KMS-11 (cell line): ENCODE measurements around the gene EMC1.

Source experiments
- H2AFZ ChIP-seq: fragments of 200-600 bp; sonication (generic); 2 replicates; pipeline ENCODE4 v1.6.1; 2016; ENCODE audit warnings: antibody characterized with exemption, mixed run types, low read depth
- H3K27ac ChIP-seq: fragments of 200-600 bp; sonication (generic); 2 replicates; pipeline ENCODE4 v1.6.1; 2016; ENCODE audit warnings: mild to moderate bottlenecking, mixed run types
- H3K27me3 ChIP-seq: fragments of 200-600 bp; sonication (generic); 2 replicates; pipeline ENCODE4 v1.6.1; 2017; ENCODE audit warnings: mild to moderate bottlenecking, low read depth, mixed run types, moderate library complexity; ENCODE audit not compliant: insufficient read depth
- H3K36me3 ChIP-seq: fragments of 200-600 bp; sonication (generic); 2 replicates; pipeline ENCODE4 v1.6.1; 2017; ENCODE audit warnings: mild to moderate bottlenecking, mixed run types; ENCODE audit not compliant: insufficient read depth
- H3K4me1 ChIP-seq: fragments of 200-600 bp; sonication (generic); 2 replicates; pipeline ENCODE4 v1.6.1; 2016; ENCODE audit warnings: mild to moderate bottlenecking, low read depth, mixed run types; ENCODE audit not compliant: poor library complexity, severe bottlenecking
- H3K4me2 ChIP-seq: fragments of 200-600 bp; sonication (generic); 2 replicates; pipeline ENCODE4 v1.7.0; 2016; ENCODE audit warnings: mild to moderate bottlenecking, mixed run types
- H3K4me3 ChIP-seq: fragments of 200-600 bp; sonication (generic); IDR thresholded peaks from 2 replicates; pipeline ENCODE4 v1.6.1; 2017; ENCODE audit warnings: low read depth, low read length, mixed read lengths; ENCODE audit not compliant: insufficient read depth
- H3K79me2 ChIP-seq: fragments of 200-600 bp; sonication (generic); 2 replicates; pipeline ENCODE4 v1.6.1; 2016; ENCODE audit warnings: low read depth, mixed run types; ENCODE audit not compliant: insufficient read depth
- H3K9ac ChIP-seq: fragments of 200-600 bp; sonication (generic); 2 replicates; pipeline ENCODE4 v1.6.1; 2016; ENCODE audit warnings: mild to moderate bottlenecking, mixed run types
- H4K20me1 ChIP-seq: fragments of 200-600 bp; sonication (generic); 2 replicates; pipeline ENCODE4 v1.6.1; 2016; ENCODE audit warnings: mild to moderate bottlenecking, mixed run types; ENCODE audit not compliant: insufficient read depth
- TF ChIP-seq, protein P1 (sequence below): fragments of 200-600 bp; sonication (generic); conservative IDR thresholded peaks from 2 replicates; pipeline ENCODE4 v1.6.1; 2017; ENCODE audit warnings: low read depth, mild to moderate bottlenecking, antibody characterized with exemption, low read length, moderate library complexity, mixed read lengths

EMC1 gene

DNA sequence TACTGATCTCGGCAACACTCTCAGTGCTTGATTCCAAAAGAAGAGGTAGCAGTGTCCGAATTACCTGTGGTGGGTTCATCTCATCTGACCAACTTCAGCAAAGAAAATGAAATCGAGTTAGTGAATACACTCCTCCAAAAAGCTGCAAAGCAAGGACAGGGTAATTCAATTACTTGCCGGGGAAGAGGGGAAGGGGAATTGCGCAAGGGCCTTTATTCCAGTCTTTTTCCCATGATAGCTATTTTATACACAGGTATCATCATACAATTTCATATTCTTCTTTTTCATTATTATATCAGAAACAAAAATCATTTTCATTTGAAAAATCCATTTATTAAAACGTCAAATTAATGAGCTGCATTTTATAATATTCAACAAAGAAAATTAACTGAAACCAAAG, 84.2 kb downstream of the EMC1 start:
- Histone ChIP-seq H3K79me2 (no peaks in the 10 kb centered on the region), H3K9ac (no peak overlapping the region), H3K4me3 (no peak overlapping the region), H3K27me3 (no peaks in the 10 kb centered on the region), H4K20me1 (no peaks in the 10 kb centered on the region), H2AFZ (no peak overlapping the region), H3K27ac (no peak overlapping the region), H3K36me3 (peaks cover 12% of the 10 kb centered on the region; the same call in 1 of the 2 replicates), H3K4me1 (peaks cover 5% of the 10 kb centered on the region), H3K4me2 (no peak overlapping the region)
- TF ChIP-seq, protein P1, sequence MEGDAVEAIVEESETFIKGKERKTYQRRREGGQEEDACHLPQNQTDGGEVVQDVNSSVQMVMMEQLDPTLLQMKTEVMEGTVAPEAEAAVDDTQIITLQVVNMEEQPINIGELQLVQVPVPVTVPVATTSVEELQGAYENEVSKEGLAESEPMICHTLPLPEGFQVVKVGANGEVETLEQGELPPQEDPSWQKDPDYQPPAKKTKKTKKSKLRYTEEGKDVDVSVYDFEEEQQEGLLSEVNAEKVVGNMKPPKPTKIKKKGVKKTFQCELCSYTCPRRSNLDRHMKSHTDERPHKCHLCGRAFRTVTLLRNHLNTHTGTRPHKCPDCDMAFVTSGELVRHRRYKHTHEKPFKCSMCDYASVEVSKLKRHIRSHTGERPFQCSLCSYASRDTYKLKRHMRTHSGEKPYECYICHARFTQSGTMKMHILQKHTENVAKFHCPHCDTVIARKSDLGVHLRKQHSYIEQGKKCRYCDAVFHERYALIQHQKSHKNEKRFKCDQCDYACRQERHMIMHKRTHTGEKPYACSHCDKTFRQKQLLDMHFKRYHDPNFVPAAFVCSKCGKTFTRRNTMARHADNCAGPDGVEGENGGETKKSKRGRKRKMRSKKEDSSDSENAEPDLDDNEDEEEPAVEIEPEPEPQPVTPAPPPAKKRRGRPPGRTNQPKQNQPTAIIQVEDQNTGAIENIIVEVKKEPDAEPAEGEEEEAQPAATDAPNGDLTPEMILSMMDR: no peak

DNA sequence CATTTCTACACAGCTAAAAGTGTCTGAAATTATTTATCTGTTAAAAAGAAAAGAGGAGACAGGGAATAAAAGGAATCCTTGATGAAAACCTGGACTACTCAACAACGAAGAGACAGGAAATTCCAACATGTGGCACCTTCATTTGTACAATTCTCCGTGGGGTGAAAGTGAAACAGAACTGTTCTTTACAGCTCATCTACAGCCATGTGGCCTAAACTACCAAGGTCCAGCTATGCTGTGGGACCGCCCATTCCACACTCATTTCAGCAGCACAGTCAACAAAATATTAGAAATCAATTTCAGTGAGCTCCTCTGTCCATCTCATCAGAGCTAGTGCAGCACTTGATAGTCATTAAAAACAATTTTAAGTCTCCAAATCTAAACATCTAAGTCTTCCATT, 85.3 kb downstream of the EMC1 start:
- peaks cover 12% of the 10 kb centered on the region; the same call in 1 of the 2 replicates for H3K36me3 ChIP-seq
- TF ChIP-seq, protein P1: no peak
- peaks cover 5% of the 10 kb centered on the region for H3K4me1 ChIP-seq
- no peaks in the 10 kb centered on the region for H3K27me3 ChIP-seq
- H3K79me2 ChIP-seq: no peaks in the 10 kb centered on the region
- H3K4me2 ChIP-seq: no peak overlapping the region
- H3K27ac ChIP-seq: no peak overlapping the region
- H4K20me1 ChIP-seq: no peaks in the 10 kb centered on the region
- H3K9ac ChIP-seq: no peak overlapping the region
- no peak overlapping the region for H2AFZ ChIP-seq
- no peak overlapping the region for H3K4me3 ChIP-seq
